Trophoblast cell (in vitro differentiated cells and primary cell): ENCODE measurements around the gene APEX2.

Experiments
- DNase-seq, 2 donors: peaks; one replicate each; pipeline ENCODE4 v3.0.0-alpha.2; 2016
- H2AFZ ChIP-seq: 2 replicates; pipeline ENCODE4 v1.6.1; 2013; ENCODE audit warnings: low read length, moderate library complexity, mild to moderate bottlenecking; ENCODE audit not compliant: insufficient read depth, poor library complexity
- H2AK5ac ChIP-seq: 2 replicates; pipeline ENCODE4 v1.6.1; 2013; ENCODE audit warnings: mild to moderate bottlenecking, low read length
- H2BK120ac ChIP-seq: 2 replicates; pipeline ENCODE4 v1.6.1; 2013; ENCODE audit warnings: low read length, mild to moderate bottlenecking, moderate library complexity; ENCODE audit not compliant: insufficient read depth, poor library complexity
- H2BK12ac ChIP-seq: 2 replicates; pipeline ENCODE4 v1.6.1; 2013; ENCODE audit warnings: mild to moderate bottlenecking, low read length, moderate library complexity
- H2BK5ac ChIP-seq: 2 replicates; pipeline ENCODE4 v1.6.1; 2013; ENCODE audit warnings: low read length, low read depth, moderate library complexity, mild to moderate bottlenecking; ENCODE audit not compliant: poor library complexity
- H3K14ac ChIP-seq: 2 replicates; pipeline ENCODE4 v1.6.1; 2013; ENCODE audit warnings: mild to moderate bottlenecking, low read length
- H3K18ac ChIP-seq: 2 replicates; pipeline ENCODE4 v1.6.1; 2013; ENCODE audit warnings: mild to moderate bottlenecking, low read length
- H3K23ac ChIP-seq: 2 replicates; pipeline ENCODE4 v1.6.1; 2013; ENCODE audit warnings: low read length
- H3K27ac ChIP-seq: 2 replicates; pipeline ENCODE4 v1.5.1; 2013; ENCODE audit warnings: low read depth, mild to moderate bottlenecking, inconsistent platforms, low read length, moderate library complexity
- H3K27me3 ChIP-seq: 2 replicates; pipeline ENCODE4 v1.6.1; 2013; ENCODE audit warnings: inconsistent platforms, mild to moderate bottlenecking, low read length, moderate library complexity; ENCODE audit not compliant: insufficient read depth
- H3K36me3 ChIP-seq, 2 experiments: 1 replicate in 1 of 2; 2 replicates in 1 of 2; pipeline ENCODE4 v1.6.1; 2013; ENCODE audit warnings: low read length in 2 of 2, mild to moderate bottlenecking in 2 of 2, moderate library complexity in 1 of 2; ENCODE audit not compliant: insufficient read depth in 2 of 2, control insufficient read depth in 1 of 2
- H3K4ac ChIP-seq: 2 replicates; pipeline ENCODE4 v1.6.1; 2013; ENCODE audit warnings: low read depth, mild to moderate bottlenecking, low read length, moderate library complexity
- H3K4me1 ChIP-seq, 2 experiments: 1 replicate in 1 of 2; 2 replicates in 1 of 2; pipeline ENCODE4 v1.6.1; 2013; ENCODE audit warnings: low read length in 2 of 2, mild to moderate bottlenecking in 2 of 2, moderate library complexity in 1 of 2; ENCODE audit not compliant: insufficient read depth in 2 of 2, control insufficient read depth in 1 of 2
- H3K4me2 ChIP-seq: 2 replicates; pipeline ENCODE4 v1.6.1; 2013; ENCODE audit warnings: inconsistent platforms, mild to moderate bottlenecking, low read length, moderate library complexity
- H3K4me3 ChIP-seq: 2 replicates; pipeline ENCODE4 v1.5.1; 2013; ENCODE audit warnings: mild to moderate bottlenecking, low read depth, low read length, inconsistent platforms
- H3K79me1 ChIP-seq: one replicate; pipeline ENCODE4 v1.6.1; 2013; ENCODE audit warnings: low read length
- H3K79me2 ChIP-seq: 2 replicates; pipeline ENCODE4 v1.6.1; 2013; ENCODE audit warnings: low read length, mild to moderate bottlenecking; ENCODE audit not compliant: control insufficient read depth, insufficient read depth, poor library complexity
- H3K9ac ChIP-seq: 2 replicates; pipeline ENCODE4 v1.6.1; 2013; ENCODE audit warnings: mild to moderate bottlenecking, low read length
- H3K9me3 ChIP-seq: 2 replicates; pipeline ENCODE4 v1.6.1; 2013; ENCODE audit warnings: low read depth, mild to moderate bottlenecking, control low read depth, inconsistent platforms, low read length; ENCODE audit not compliant: insufficient read depth
- H4K12ac ChIP-seq: 2 replicates; pipeline ENCODE4 v1.6.1; 2013; ENCODE audit warnings: low read depth, mild to moderate bottlenecking, low read length, moderate library complexity
- H4K8ac ChIP-seq: 2 replicates; pipeline ENCODE4 v1.6.1; 2013; ENCODE audit warnings: low read depth, mild to moderate bottlenecking, low read length, moderate library complexity
- H4K91ac ChIP-seq: one replicate; pipeline ENCODE4 v1.6.1; 2013; ENCODE audit warnings: low read depth, mild to moderate bottlenecking, low read length, moderate library complexity
- WGBS: extraction: QIAGEN DNeasy Blood & Tissue Kit; methylation state at CpG from one replicate; pipeline ENCODE4 v1.1.7; 2013; ENCODE audit warnings: missing lambda C conversion rate; ENCODE audit not compliant: insufficient read length, insufficient coverage; ENCODE audit errors: extremely low coverage; 5-methylcytosine and 5-hydroxymethylcytosine counted together

The APEX2 gene

GRCh38 chrX:54991706-54992105 is 8.5 kb upstream of the APEX2 start:
- no peaks in the 10 kb centered on the region for H3K9me3 ChIP-seq
- H3K4me3 ChIP-seq: no peak overlapping the region
- no CpG with 5 or more reads among the region's 2 CpGs for WGBS
- no peak overlapping the region for H4K8ac ChIP-seq
- no peak overlapping the region for H3K27ac ChIP-seq
- H4K12ac ChIP-seq: no peak overlapping the region
- no peak overlapping the region for H3K14ac ChIP-seq
- no peak overlapping the region for H2BK5ac ChIP-seq
- no peak overlapping the region for H2BK120ac ChIP-seq
- H4K91ac ChIP-seq: no peak overlapping the region
- H3K79me2 ChIP-seq: no peaks in the 10 kb centered on the region
- no peaks in the 10 kb centered on the region for H3K4me1 ChIP-seq
- DNase-seq: no peak
- H3K23ac ChIP-seq: no peak overlapping the region
- H3K4me2 ChIP-seq: no peak overlapping the region
- H3K9ac ChIP-seq: no peak overlapping the region
- no peak overlapping the region for H2BK12ac ChIP-seq
- H3K79me1 ChIP-seq: no peaks in the 10 kb centered on the region
- no peaks in the 10 kb centered on the region for H3K27me3 ChIP-seq
- no peaks in the 10 kb centered on the region for H3K36me3 ChIP-seq
- H3K4ac ChIP-seq: no peak overlapping the region
- H3K18ac ChIP-seq: no peak overlapping the region
- no peak overlapping the region for H2AFZ ChIP-seq
- no peak overlapping the region for H2AK5ac ChIP-seq

GRCh38 chrX:54992911-54993622 is 7.1 kb upstream of the APEX2 start:
- H3K23ac ChIP-seq: no peak overlapping the region
- WGBS: no CpG with 5 or more reads among the region's 1 CpG
- no peak overlapping the region for H3K4me3 ChIP-seq
- no peak overlapping the region for H2BK5ac ChIP-seq
- no peak overlapping the region for H3K4ac ChIP-seq
- H3K14ac ChIP-seq: no peak overlapping the region
- no peak overlapping the region for H2AK5ac ChIP-seq
- no peaks in the 10 kb centered on the region for H3K27me3 ChIP-seq
- H2BK12ac ChIP-seq: no peak overlapping the region
- no peaks in the 10 kb centered on the region for H3K79me2 ChIP-seq
- H4K91ac ChIP-seq: no peak overlapping the region
- H3K27ac ChIP-seq: no peak overlapping the region
- H4K12ac ChIP-seq: no peak overlapping the region
- no peak overlapping the region for H2BK120ac ChIP-seq
- no peak overlapping the region for H3K18ac ChIP-seq
- no peaks in the 10 kb centered on the region for H3K9me3 ChIP-seq
- H2AFZ ChIP-seq: no peak overlapping the region
- no peak overlapping the region for H4K8ac ChIP-seq
- H3K36me3 ChIP-seq: no peaks in the 10 kb centered on the region
- no peak for DNase-seq
- H3K79me1 ChIP-seq: no peaks in the 10 kb centered on the region
- H3K4me2 ChIP-seq: no peak overlapping the region
- no peaks in the 10 kb centered on the region for H3K4me1 ChIP-seq
- no peak overlapping the region for H3K9ac ChIP-seq

- H2AK5ac ChIP-seq: no peak within 1 kb of the TSS
- no peak within 1 kb of the TSS for H4K12ac ChIP-seq
- no peak within 1 kb of the TSS for H3K27ac ChIP-seq
- H4K91ac ChIP-seq: no peak within 1 kb of the TSS
- no peak within 1 kb of the TSS for H2BK12ac ChIP-seq
- H3K27me3 ChIP-seq: no peaks in the 10 kb centered on the region
- no peaks in the 10 kb centered on the region for H3K79me2 ChIP-seq
- H3K9me3 ChIP-seq: no peaks in the 10 kb centered on the region
- H3K9ac ChIP-seq: no peak within 1 kb of the TSS
- no peak within 1 kb of the TSS for H3K23ac ChIP-seq
- no peak within 1 kb of the TSS for H3K4ac ChIP-seq
- no peak within 1 kb of the TSS for H3K18ac ChIP-seq
- no peaks in the 10 kb centered on the region for H3K36me3 ChIP-seq
- H2AFZ ChIP-seq: no peak within 1 kb of the TSS
- no peak within 1 kb of the TSS for H3K4me2 ChIP-seq
- H4K8ac ChIP-seq: no peak within 1 kb of the TSS
- no peak within 1 kb of the TSS for H2BK120ac ChIP-seq
- no peak within 1 kb of the TSS for H3K14ac ChIP-seq
- no peak within 1 kb of the TSS for H2BK5ac ChIP-seq
- H3K79me1 ChIP-seq: no peaks in the 10 kb centered on the region
- DNase-seq: no peak
- H3K4me3 ChIP-seq: no peak within 1 kb of the TSS
- no CpG with 5 or more reads among the region's 2 CpGs for WGBS
- no peaks in the 10 kb centered on the region for H3K4me1 ChIP-seq
Observed at GRCh38 chrX:54994099-54994498, 6.1 kb upstream of the APEX2 start, which contains the start of gene PFKFB1. Gene PFKFB1 (minus strand): TSS chrX:54994188. CDS start chrX:54994007, 181 bp downstream.

- no peaks in the 10 kb centered on the region for H3K79me2 ChIP-seq
- no peaks in the 10 kb centered on the region for H3K27me3 ChIP-seq
- no peak overlapping the region for H2BK12ac ChIP-seq
- peak in 1 of 2 donors; percentile 4 for DNase-seq
- no peak overlapping the region for H4K12ac ChIP-seq
- H3K9ac ChIP-seq: no peak overlapping the region
- no peaks in the 10 kb centered on the region for H3K4me1 ChIP-seq
- H2AK5ac ChIP-seq: no peak overlapping the region
- no CpG with 5 or more reads among the region's 6 CpGs for WGBS
- H3K27ac ChIP-seq: no peak overlapping the region
- no peak overlapping the region for H2AFZ ChIP-seq
- H3K4me3 ChIP-seq: no peak overlapping the region
- H3K9me3 ChIP-seq: no peaks in the 10 kb centered on the region
- no peak overlapping the region for H2BK5ac ChIP-seq
- H3K14ac ChIP-seq: no peak overlapping the region
- no peak overlapping the region for H4K8ac ChIP-seq
- no peak overlapping the region for H2BK120ac ChIP-seq
- no peak overlapping the region for H3K23ac ChIP-seq
- H3K4me2 ChIP-seq: no peak overlapping the region
- no peak overlapping the region for H3K18ac ChIP-seq
- no peaks in the 10 kb centered on the region for H3K79me1 ChIP-seq
- H3K36me3 ChIP-seq: no peaks in the 10 kb centered on the region
- no peak overlapping the region for H4K91ac ChIP-seq
- no peak overlapping the region for H3K4ac ChIP-seq
Observed at GRCh38 chrX:54994668-54995351, 5.4 kb upstream of the APEX2 start.
